HG02973 (cell line): ENCODE data around the gene MUC5B.

Source experiments
- ATAC-seq: cut with Tn5 transposase; IDR thresholded peaks from one replicate; pipeline ENCODE4 v1.9.1; 2021; ENCODE audit warnings: moderate library complexity; ENCODE audit not compliant: unreplicated experiment

The MUC5B gene

DNA sequence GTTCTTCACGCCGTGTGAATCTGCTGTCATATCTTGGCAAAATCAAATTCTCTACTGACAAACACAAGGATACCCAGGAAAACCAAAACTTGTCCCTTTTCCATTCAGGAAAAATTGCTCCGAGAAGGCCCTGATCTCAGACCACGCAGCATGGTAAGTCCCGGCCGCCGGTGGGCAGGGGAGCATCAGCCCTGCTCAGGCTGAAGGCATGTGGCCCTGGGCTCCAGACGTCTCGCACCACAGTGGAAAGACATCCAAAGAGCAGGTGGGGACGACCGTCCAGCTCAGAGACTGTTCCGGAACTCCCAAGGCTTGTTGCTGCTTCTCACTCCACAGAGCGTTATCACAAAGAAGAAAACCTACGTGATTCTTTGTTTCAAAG lies 56.8 kb downstream of the MUC5B start:
- ATAC-seq, result no peak

DNA sequence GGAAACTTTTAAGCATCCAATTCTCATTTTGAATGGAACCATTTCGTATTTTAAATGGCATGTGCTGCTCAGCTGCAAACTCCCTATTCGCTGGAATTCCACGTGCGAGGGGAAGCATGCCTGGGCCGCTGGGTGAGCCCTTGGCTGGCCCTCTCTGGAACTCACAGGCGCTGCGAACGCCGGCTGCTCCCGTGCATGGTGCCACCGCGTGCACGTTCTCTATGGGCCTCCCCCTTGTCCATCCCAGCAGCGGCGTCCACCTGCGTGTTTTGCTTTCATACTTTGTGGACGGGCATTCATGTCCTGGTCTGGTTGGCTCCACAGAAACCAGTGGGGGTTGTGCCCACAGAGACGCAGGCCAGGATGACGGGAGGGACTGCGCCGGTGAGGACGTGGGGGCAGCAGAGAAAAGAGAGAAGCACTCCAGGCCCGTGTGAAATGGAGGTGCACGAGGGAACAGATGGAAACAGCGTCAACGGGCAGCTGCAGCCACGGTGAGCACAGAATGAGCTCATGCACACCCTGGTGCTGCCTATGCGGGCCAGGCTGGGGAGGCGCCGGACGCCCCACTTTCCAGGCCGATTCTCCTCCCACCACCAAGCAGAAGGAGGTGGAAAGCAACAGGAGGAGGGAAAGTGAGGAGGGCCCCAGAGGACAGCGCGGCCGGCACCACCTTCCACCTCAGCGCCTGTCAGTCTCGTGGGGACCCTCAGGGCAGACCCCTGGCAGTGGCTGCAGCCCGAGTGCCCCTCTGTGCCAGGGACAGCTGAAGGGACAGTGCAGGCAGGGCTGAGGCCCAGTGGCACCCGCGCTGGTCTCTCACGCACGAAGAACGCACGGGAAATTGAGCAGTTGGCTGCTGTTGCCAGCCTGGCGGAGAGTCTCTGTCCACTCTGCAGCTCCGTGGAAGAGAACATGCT lies 57.5 kb downstream of the MUC5B start:
- ATAC-seq, result no peak

DNA sequence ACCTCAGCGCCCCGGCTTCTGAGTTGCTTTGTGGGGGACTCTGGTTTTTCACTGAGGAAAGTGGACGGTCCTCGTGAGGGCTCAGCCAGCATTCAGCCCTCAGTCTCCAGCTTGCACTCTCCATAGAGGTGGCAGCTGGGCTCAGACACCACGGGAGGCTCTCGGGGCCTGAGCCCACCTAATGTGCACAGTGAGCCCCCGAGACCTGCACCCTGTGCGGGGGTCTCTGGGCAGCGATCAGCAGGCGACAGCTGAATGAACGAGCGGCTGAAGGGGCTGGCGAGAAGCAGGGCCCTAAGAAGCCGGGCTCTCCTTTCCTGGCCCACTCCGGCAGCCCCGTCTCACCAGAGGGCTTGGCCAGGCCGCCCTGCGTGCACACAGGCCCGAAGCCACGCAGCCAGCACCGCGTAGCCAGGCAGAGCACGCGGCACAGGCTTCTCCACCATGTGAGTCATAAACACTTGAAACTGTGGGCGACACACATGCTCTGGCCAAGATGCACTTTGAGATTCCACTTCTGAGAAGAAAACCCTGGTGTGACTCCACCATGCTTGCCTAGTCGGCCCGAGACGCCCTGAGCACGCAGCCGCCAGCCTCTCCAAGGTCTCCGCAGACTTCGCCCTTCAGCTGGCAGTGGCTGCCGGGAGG lies 58.6 kb downstream of the MUC5B start:
- ATAC-seq, result no peak

DNA sequence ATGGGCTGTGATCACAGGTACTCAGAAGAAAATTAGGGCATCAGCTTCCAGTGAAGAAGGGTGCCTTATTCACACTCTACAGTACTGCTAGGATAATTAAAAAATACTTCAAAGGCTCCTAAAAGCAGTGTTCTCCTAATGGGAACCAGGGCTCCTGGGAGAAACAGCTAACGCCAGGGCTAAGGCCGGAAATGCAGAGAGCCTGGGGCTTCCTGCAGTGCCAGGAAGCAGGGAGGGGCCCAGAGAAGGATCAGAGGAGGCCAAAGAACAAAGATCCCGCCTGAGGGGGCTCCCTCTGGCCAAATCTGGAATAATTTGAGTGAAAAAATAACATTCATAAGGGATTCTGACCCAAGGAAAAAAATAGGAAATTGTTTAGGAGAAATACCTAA lies 59.1 kb downstream of the MUC5B start:
- ATAC-seq, result no peak

DNA sequence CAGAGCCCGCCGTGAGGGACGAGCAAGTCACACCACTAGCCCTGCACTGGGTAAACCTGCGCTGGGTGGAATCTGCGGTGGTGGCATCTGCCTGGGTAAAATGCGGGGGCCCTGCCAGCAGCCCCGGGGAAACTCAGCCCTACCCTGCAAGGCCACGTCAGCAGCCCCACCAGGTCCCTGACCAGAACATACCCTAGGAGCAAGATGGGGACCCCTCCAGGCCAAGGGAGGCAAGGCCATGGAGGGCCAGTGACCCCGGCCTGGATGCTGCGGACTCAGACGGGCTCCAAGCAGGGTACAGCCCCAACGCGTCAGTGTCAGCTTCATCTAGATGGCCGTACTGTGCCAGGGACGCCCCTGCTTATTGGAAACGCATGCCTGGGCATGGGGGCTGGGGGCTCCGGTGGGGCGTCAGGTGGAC lies 60.2 kb downstream of the MUC5B start:
- ATAC-seq, result no peak

DNA sequence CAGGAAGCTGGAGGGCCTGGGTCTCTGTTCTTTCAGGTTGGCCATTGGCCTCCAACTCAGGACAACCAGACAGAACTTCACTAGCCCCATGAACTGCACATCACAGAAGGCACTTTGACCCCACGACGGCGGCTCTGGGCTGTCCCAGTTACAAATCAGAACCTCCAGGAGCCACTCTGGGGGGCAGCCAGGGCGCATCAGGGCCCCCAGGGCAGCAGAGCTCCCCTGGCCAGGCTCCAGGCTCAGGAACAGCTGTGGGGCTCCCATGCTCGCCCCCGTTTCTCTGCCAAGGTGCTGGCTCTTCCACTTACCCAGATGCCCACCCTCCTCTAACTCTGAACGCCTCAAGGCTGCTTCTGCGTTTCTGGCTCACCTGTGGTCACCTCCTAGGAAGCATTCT lies 61.0 kb downstream of the MUC5B start:
- no peak for ATAC-seq

DNA sequence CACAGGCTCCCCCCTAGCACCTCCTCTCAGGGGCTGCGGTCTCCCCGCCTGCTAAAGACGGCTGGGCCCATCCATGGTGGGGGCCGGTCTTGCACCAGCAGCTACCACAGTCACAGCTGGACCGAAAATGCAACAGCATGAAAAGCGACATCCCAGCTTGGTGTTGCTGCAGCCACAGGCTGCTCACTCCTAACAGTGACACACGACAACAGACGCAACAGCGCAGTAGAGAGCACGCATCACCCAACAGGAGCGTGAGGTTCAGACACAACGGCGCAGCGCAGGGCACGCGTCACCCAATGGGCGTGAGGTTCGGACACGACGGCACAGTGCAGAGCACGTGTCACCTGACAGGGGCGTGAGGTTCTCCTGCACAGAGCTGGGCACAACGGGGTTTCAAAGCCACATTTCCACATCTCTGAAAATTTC lies 62.5 kb downstream of the MUC5B start:
- no peak for ATAC-seq

DNA sequence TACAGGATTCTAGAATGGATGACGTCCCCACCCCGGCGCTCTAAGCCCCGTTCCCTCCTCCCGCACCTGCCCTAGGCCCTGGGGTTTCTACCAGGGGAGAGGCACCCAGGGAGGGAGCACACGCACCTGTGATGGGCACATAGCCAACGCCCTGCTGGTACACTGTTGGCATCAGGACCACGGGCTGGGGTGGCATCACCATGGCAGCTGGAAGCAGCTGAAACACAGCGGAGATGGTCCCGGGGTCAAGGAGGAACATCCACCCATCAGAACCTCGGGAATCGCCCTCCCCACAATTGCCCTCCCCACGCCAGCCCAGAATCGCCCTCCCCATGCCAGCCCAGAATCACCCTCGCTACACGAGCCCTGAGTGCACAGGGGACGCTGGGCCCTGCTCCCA lies 63.0 kb downstream of the MUC5B start:
- no peak for ATAC-seq

DNA sequence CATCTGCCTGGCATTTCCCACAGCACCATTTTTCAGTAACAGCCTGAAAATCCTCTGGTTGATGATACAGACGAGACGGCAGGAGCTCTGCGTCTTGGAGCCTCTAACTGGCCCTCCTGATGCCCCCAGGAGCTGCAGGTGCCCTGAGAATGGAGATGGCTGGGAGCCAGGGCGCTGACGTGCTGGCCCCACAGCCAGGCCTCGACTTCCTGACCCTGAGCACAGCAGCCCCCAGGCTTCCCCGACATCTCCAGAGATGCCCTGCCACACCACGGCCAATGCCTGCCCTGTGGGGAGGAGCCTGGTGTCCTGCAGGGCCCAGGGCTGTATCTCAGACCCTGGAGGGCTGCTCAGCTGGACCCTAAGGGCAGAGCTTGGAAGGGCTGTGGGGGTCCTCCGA lies 65.1 kb downstream of the MUC5B start:
- ATAC-seq, result no peak

DNA sequence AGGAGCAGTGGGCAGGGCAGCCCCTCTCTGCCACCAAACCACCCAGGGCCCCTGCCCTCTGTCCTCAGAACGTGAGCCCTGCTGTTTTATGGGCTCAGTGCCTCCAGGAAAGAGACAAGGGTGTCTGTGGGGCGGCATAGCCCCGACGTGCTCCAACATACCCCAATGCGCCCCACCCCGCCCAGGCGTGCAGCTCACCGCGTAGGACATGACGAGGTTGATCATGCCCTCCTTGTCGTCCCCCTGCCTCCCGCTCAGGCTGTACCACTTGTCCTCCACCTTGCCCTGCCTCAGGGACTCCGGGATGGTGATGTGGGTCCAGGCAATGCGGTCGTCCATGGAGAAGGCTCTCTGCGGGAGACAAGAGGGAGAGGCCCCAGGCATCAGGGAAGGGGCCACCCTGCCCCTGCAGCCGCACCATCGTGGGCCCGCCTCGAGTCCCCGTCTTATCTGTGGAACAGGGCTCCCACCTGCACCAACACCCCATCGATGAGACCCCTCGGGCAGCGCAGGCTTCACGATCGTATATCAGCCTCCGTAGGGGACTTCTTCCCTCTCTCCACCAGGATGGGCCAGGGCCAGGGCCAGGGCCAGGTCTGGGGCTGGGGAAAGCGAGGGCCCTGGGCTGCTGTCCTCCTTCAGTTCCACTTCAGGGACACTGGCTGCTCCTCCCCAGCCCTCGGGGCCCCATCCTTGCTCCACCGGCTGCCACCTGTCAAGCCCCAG lies 65.7 kb downstream of the MUC5B start:
- ATAC-seq, result no peak

DNA sequence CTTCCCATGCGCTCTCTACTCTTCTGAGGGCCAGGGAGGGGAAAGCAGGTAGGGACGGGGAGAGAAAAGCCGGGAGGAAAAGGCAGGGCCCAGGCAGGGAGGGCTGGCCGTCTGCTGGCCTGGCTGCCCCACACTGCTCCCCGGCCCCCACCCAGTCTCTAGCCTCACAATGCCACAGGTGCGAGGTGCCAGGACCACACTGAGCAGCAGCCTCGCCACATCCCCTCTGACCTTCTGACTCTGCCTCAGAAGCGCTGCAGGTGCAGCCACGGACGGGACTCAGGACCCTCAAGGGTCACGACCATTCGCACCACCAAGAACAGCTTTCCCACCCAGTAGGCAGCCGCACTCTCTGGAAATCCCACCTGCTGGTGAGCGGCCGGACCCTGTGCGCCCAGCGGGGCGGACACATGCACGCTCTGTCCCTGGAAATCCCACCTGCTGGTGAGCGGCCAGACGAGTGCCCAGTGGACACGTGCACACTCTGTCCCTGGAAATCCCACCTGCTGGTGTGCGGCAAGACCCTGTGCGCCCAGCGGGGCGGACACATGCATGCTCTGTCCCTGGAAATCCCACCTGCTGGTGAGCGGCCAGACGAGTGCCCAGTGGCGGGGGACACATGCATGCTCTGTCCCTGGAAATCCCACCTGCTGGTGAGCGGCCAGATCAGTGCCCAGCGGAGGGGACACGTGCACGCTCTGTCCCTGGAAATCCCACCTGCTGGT lies 66.5 kb downstream of the MUC5B start:
- no peak for ATAC-seq

DNA sequence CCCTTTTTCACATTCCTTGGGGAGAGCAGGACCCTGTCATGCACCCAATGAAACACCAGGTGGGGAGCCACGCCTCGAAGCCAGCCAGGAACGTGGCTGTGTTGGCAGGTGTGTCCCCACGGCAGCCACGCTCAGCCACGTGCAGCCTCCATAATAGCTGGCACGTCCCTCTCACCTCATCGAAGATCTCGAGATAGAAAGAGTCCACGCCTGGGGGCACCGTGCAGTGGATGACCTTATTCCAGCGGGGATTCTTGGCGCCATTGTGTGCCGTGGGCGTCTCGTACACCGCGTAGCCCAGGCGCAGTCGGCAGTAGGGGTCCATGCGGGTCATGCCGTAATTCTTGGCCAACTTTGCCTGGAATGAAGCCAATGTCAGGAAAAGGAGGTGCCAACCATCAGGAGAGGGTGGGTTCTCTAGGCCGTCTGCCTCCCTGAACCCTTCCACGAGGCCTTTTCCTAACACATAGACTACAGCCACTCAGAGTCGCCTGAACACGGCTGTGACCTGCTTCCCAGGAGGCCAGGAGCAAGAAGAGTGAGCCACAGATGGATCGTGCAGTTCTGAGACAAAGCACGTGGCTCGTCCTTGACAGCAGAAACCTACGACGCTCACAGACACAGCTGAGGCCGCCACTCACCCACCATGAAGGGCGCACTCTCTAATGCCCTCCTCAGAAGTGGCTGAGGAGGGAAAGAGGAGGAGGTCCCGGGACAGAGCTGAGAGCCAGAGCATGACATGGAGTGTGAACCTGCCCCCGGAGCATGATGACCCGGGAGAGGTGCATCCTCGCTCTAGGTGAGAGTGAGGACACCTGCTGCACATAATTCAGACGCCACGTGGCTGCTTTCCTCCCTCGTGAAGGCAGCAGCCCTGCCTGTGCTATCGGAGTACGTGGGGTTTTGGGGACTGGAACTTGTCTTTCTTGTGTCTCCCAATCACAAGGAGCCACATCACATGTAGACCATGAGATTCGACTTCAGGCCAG lies 67.5 kb downstream of the MUC5B start:
- no peak for ATAC-seq

DNA sequence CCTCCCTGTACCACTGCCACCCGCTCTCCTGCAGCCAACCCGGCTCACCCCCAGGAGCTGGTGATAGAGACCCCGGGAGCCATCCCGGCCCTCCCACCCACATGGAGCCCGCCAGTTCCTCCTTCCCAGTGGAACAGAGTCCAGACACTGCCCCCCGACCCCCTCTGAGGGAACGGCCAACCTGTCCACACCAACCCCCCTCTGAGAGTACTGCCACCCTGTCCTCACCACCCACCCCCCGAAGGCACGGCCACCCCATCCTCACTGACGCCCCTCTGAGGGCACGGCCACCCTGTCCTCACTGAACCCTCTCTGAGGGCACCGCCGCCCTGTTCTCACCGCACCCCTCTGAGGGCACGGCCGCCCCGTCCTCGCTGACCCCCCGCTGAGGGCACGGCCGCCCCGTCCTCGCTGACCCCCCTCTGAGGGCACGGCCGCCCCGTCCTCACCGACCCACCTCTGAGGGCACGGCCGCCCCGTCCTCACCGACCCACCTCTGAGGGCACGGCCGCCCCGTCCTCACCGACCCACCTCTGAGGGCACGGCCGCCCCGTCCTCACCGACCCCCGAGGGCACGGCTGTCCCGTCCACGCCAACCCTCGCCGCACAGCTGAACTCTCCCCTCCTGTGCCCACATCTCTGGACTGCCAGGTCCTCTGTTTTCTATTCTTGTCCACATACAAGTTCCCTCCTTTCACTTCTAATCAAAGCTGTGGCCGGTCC lies 68.6 kb downstream of the MUC5B start:
- no peak for ATAC-seq

DNA sequence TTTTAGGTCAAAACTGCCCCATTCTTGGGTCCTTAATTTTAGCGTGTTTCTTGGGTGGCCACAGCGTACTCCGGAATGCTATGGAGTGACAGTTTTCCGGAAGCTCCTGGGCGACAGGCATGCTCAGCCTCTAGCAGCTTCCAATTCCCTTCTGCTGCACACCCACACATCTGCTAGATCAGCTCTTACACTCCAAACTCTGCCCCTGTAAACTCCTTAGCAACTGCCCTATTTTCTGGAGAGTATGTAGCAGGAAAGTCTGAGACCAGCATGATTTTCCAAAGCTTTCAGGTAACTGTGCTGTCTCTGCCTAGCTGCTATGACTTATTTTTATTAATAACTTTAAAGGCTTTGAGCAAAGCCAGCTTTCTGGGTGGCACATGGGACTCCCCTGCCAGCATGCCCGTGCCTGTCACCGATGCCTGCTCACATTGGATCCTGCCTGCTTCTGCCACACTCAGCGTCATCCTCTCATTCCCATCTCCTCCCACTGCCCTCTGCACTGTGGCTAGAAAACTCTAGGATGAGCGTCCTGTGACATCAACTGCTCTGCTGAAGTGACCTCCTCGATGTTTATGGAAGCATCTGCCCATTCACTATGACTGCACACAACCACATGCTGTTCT lies 69.3 kb downstream of the MUC5B start:
- no peak for ATAC-seq

DNA sequence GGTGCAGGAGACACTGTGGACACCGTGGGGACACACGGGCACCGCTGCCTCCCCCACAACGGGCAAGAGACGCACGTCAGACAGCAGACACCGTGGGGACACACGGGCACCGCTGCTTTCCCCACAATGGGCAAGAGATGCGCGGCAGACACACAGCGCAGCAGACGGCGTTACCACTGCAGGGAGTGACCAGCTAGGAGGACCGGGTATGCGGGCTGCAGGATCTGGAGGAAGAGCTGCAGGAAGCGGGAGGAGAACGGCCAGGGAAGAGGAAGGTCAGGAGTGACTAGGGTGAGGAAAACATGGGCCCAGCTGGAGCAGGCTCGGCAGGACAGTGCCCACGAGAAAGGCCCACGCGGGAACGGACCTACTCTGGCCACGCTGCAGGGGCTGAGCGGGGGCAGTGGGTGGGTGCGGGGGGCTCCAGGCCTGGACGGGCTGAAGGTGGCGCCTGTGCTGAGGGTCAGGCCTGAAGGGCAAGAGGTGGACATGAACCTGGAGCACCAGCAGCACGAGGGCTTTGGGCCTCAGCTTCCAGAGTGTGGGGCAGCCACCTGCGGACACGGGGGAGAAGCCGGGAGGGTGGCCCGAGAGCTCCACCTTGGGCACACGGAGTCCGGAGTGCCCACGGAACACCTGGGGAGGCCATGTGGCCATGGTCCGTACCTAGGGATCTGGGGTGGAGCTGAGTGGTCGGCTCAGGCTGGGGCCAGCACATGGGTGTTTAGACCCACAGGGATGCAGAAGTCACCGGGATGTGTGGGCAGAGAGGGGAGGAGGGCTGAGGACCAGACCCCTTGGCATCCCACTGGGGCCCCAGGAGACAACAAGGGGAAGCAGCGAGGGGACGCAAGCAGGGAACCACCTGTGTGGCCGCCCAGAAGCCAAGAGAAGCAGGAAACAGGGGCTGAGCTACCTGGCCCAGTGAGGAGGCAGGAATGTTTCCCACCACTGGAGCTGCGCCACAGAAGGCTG lies 70.1 kb downstream of the MUC5B start:
- ATAC-seq, result no peak

DNA sequence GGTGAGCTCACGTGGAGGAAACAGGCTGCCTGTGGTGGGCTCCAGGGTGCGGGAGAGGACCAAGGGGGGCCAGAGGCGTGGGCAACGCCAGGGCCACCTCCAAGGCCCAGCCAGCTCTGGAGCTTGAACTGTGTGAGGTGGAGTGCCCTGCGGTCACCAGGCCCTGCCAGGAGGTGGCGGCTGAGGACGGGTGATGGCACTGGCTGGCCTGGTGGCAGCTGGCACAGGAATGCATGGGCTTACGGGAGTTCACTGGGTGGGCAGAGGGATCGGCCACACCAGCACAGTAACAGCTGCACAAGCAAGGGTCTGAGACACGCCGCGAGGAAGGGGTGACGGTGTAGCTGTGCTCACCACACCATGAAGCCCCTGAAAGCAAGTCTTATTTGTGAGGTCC lies 70.8 kb downstream of the MUC5B start:
- ATAC-seq, result no peak

DNA sequence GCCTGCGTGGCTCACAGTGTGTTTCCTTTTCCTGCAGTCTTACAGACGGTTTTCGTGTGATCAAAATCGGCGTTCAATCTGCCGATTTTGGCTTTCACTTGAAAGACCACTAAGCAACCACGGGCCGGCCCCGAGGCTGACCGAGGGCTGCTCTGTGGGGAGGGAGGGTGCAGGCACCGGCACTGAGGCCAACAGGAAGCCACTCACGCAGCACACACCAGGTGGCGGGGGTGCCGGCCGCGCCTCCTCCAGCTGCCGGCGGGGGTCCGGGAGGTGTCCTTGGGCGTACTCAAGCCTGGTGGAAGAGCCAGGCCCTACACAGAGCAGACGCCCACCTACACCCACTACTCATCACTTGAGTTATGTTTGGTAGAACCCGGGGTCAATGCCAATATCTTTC lies 72.2 kb downstream of the MUC5B start:
- no peak for ATAC-seq

DNA sequence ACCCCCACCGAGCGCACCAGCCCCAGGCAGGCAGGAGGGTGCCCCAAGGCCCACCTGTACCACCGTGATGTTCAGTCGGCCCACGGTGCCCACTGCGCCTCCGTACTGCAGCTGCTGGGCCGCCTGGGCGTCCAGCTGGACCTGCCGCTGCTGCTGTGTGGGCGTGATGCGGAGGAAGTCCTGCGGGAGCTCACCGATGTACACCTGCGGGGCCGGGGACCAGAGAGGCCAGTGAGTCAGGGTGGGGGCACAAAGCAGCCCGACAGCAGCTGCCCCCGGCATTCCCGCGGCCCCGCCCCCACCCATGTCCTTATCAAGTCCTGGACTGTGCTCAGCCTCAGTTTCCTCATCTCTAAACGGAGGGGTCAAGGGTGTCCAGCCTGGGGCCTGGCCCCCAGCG lies 72.7 kb downstream of the MUC5B start:
- ATAC-seq, result no peak
